OCI-LY3 (cell line): ENCODE measurements around the gene DCLRE1C.

Source experiments
- H2AFZ ChIP-seq: fragments of 200-600, 300-600 bp; shearing (Covaris generic); 2 replicates; pipeline ENCODE4 v1.6.0; 2014; ENCODE audit warnings: antibody characterized with exemption, low read depth, low read length
- H3K27ac ChIP-seq: fragments of 200-600, 300-600 bp; sonication (generic); 2 replicates; pipeline ENCODE4 v1.5.1; 2014; ENCODE audit warnings: mild to moderate bottlenecking, low read length, moderate library complexity, mixed read lengths
- H3K27me3 ChIP-seq: fragments of 200-600, 300-600 bp; sonication (generic); 2 replicates; pipeline ENCODE4 v1.6.1; 2014; ENCODE audit warnings: low read depth, low read length, mixed read lengths
- H3K36me3 ChIP-seq: fragments of 200-600, 300-600 bp; sonication (generic); replicated peaks from 2 replicates; pipeline ENCODE3; 2014; ENCODE audit warnings: low read depth, low read length, mixed read lengths
- H3K4me1 ChIP-seq: fragments of 300-600, 200-600 bp; sonication (generic); 2 replicates; pipeline ENCODE4 v1.6.1; 2014; ENCODE audit warnings: low read length, mixed read lengths
- H3K4me2 ChIP-seq: fragments of 200-600, 300-600 bp; sonication (generic); 2 replicates; pipeline ENCODE4 v1.6.1; 2014; ENCODE audit warnings: low read length, mixed read lengths
- H3K4me3 ChIP-seq: fragments of 300-600, 200-600 bp; sonication (generic); 2 replicates; pipeline ENCODE4 v1.5.1; 2014; ENCODE audit warnings: antibody characterized with exemption, mild to moderate bottlenecking, low read length, moderate library complexity
- H3K79me2 ChIP-seq: fragments of 300-600, 200-600 bp; shearing (Covaris generic); 2 replicates; pipeline ENCODE4 v1.6.1; 2014; ENCODE audit warnings: mild to moderate bottlenecking, low read length, mixed read lengths
- H3K9ac ChIP-seq: fragments of 300-600, 200-600 bp; shearing (Covaris generic); 2 replicates; pipeline ENCODE4 v1.6.0; 2014; ENCODE audit warnings: mild to moderate bottlenecking, low read length, moderate library complexity
- H3K9me3 ChIP-seq: fragments of 200-600, 300-600 bp; shearing (Covaris generic); 2 replicates; pipeline ENCODE4 v1.6.1; 2014; ENCODE audit warnings: low read length, mixed read lengths; ENCODE audit not compliant: insufficient read depth
- H4K20me1 ChIP-seq: fragments of 200-600, 300-600 bp; sonication (generic); 2 replicates; pipeline ENCODE4 v1.6.1; 2016; ENCODE audit warnings: low read length, mixed read lengths; ENCODE audit not compliant: insufficient read depth
- EZH2phosphoT487 ChIP-seq: fragments of 200-600 bp; shearing (Covaris generic); IDR thresholded peaks from 2 replicates; pipeline ENCODE4 v1.6.1; 2018; ENCODE audit warnings: antibody characterized with exemption, mixed run types, low read depth
- TF ChIP-seq, protein P1 (sequence below): fragments of 200-600, 300-600 bp; sonication (generic); IDR thresholded peaks from 2 replicates; pipeline ENCODE4 v1.5.1; 2014; ENCODE audit warnings: antibody characterized with exemption, low read length, low read depth

Gene DCLRE1C

DNA sequence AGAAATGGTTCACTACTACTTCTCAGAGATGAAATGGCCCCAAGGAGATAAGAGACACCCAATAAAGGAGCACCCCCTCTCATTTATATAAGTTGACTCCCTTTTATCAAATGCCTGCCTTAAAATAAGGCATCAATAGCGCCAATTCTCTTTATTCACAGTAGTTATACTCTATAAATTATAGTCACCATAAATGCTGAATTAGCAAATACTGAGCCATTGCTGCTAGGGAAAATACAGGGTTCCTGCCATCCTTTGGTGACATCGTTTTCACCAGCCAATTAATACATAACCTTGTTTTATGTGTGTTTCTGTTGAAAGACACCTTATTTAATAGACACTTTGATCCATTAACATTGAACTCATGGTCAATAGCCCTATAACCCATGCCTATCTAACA lies 28.6 kb downstream of the DCLRE1C start:
- H3K9ac ChIP-seq: no peak overlapping the region
- H2AFZ ChIP-seq: no peak overlapping the region
- H3K4me3 ChIP-seq: no peak overlapping the region
- no peaks in the 10 kb centered on the region for H3K9me3 ChIP-seq
- TF ChIP-seq, protein P1, sequence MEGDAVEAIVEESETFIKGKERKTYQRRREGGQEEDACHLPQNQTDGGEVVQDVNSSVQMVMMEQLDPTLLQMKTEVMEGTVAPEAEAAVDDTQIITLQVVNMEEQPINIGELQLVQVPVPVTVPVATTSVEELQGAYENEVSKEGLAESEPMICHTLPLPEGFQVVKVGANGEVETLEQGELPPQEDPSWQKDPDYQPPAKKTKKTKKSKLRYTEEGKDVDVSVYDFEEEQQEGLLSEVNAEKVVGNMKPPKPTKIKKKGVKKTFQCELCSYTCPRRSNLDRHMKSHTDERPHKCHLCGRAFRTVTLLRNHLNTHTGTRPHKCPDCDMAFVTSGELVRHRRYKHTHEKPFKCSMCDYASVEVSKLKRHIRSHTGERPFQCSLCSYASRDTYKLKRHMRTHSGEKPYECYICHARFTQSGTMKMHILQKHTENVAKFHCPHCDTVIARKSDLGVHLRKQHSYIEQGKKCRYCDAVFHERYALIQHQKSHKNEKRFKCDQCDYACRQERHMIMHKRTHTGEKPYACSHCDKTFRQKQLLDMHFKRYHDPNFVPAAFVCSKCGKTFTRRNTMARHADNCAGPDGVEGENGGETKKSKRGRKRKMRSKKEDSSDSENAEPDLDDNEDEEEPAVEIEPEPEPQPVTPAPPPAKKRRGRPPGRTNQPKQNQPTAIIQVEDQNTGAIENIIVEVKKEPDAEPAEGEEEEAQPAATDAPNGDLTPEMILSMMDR: no peak
- no peak for TF ChIP-seq EZH2phosphoT487
- no peak overlapping the region for H3K27ac ChIP-seq
- no peak overlapping the region for H3K4me2 ChIP-seq
- peaks cover 38% of the 10 kb centered on the region for H3K36me3 ChIP-seq
- H3K79me2 ChIP-seq: no peaks in the 10 kb centered on the region
- 0 out of 2 replicates have a peak, but pooled peaks cover 3% of the 10 kb centered on the region for H4K20me1 ChIP-seq
- no peaks in the 10 kb centered on the region for H3K27me3 ChIP-seq
- peaks cover 24% of the 10 kb centered on the region for H3K4me1 ChIP-seq

DNA sequence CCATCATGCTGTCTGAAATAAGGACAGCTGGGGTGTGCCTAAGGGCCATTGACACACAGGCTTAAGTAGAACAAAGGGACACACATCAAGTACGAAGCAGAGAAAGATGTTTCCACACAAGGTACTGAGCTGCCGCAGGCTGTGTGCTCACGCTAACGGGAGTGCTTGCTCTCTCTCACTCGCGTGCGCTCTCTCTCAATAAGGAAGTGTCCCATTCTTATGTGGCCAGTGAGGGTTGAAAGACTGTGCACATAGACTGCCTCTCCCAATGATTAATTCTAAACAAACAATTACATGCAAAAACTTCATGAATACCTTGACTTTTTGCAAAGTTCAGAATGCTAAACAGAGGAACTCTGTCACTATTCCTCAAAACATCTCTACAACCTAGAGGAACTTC lies 29.9 kb downstream of the DCLRE1C start:
- Histone ChIP-seq H3K9ac (no peak overlapping the region), H4K20me1 (0 out of 2 replicates have a peak, but pooled peaks cover 3% of the 10 kb centered on the region), H3K36me3 (peaks cover 45% of the 10 kb centered on the region), H3K27me3 (no peaks in the 10 kb centered on the region), H3K4me3 (no peak overlapping the region), H2AFZ (no peak overlapping the region), H3K27ac (no peak overlapping the region), H3K4me1 (peaks cover 24% of the 10 kb centered on the region), H3K9me3 (no peaks in the 10 kb centered on the region), H3K4me2 (no peak overlapping the region), H3K79me2 (no peaks in the 10 kb centered on the region)
- TF ChIP-seq, protein P1: no peak
- no peak for TF ChIP-seq EZH2phosphoT487

DNA sequence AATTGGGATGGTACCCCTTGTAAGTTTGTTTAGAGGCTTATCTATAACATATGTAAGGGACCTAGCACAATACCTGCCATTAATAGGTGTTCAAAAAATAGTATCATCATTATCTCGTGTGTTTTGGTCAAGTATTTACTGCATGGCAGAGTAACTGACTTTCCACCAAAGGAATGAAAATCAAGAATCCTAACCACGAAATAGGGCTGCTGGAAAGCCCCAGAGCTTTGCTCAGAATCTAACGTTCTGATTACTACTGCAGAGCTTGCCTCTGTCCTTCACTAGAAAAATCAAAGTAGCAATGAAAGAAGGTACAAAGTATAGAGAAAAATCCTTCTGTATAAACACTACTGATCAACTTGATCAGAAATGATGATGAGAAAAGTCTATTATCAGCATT lies 34.9 kb downstream of the DCLRE1C start:
- H3K79me2 ChIP-seq: no peaks in the 10 kb centered on the region
- H3K27me3 ChIP-seq: no peaks in the 10 kb centered on the region
- no peaks in the 10 kb centered on the region for H4K20me1 ChIP-seq
- peaks cover 61% of the 10 kb centered on the region for H3K36me3 ChIP-seq
- H3K4me3 ChIP-seq: no peak overlapping the region
- TF ChIP-seq, protein P1: no peak
- no peak for TF ChIP-seq EZH2phosphoT487
- H3K9me3 ChIP-seq: peaks cover 9% of the 10 kb centered on the region; the same call in 1 of the 2 replicates
- H2AFZ ChIP-seq: no peak overlapping the region
- H3K4me2 ChIP-seq: no peak overlapping the region
- no peak overlapping the region for H3K27ac ChIP-seq
- no peak overlapping the region for H3K9ac ChIP-seq
- no peaks in the 10 kb centered on the region for H3K4me1 ChIP-seq

DNA sequence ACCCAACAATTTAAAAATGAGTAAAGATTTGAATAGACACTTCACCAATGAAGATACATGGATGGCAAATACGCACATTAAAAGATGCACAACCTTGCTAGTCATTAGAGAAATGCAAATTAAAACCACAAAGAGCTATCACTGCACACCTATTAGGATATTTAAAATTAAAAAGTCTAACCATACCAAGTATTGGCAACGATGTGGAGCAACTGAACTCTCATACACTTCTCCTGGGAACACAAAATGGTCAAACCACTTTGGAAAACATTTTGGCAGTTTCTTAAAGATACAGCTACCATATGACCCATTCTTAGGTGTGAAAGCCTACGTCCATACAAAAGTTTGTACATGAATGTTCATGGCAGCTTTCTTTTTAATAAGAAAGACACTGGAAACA lies 36.1 kb downstream of the DCLRE1C start:
- Histone ChIP-seq H3K4me2 (no peak overlapping the region), H4K20me1 (no peaks in the 10 kb centered on the region), H3K4me3 (no peak overlapping the region), H3K9me3 (peaks cover 9% of the 10 kb centered on the region; the same call in 1 of the 2 replicates), H3K4me1 (no peaks in the 10 kb centered on the region), H3K79me2 (no peaks in the 10 kb centered on the region), H3K27ac (no peak overlapping the region), H3K27me3 (no peaks in the 10 kb centered on the region), H3K9ac (no peak overlapping the region), H3K36me3 (peaks cover 69% of the 10 kb centered on the region), H2AFZ (no peak overlapping the region)
- TF ChIP-seq EZH2phosphoT487: no peak
- TF ChIP-seq, protein P1: no peak
